Measurements from ENCODE around the gene YTHDF1.
A peak's percentile ranks its signal among the peaks of the same experiment; 100 is the strongest.
"Not testable (repeated sequence)": the region's sequence is repeated elsewhere in the genome, so short reads cannot be mapped to it uniquely, and the experiment has no call there.

YTHDF1 gene

DNA sequence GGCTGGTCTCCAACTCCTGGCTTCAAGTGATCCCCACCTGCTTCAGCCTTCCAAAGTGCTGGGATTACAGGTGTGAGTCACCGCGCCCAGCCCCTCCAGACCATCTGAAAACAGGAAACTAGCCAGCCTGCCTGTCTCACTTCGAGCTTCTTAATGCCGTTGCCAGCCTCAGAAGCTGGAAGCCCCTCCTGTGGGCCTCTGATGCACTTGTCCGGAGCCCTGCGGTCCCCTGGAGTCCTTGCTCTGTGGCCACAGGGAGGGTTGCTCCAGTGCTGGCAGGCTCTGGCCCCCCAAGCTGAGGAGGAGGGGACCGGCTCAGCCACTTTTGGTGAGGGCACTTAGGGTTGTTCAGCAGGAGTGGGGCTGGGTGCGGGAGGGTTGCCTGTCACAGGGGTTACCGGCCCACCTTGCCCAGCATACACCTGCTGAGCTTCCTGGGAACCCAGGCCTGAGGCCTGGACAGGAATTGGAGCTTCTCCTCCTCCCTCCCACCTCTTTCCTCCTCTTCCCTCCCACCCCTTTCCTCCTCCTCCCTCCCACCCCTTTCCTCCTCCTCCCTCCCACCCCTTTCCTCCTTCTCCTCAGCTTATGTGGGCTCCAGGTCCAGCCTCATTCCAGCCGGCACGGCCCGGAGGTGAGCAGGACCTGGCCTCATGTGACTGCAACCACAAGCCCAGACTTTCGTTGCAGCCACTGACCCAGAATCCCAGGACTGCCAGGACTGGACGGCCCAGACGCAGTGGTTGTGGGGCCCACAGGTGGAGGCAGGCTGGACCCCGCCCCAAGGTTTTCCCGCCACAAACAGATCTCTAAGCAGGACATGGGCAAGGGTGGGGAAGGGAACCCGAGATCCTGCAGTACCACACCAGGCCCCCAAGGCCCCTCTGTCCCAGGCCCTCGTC lies 10.4 kb upstream of the YTHDF1 start:
- no peak for DNase-seq

- DNase-seq = no peak
Measured at GRCh38 chr20:63225082-63225454, 9.1 kb upstream of the YTHDF1 start.

- no peak for DNase-seq
Measured at GRCh38 chr20:63224412-63225081, 8.6 kb upstream of the YTHDF1 start.

DNA sequence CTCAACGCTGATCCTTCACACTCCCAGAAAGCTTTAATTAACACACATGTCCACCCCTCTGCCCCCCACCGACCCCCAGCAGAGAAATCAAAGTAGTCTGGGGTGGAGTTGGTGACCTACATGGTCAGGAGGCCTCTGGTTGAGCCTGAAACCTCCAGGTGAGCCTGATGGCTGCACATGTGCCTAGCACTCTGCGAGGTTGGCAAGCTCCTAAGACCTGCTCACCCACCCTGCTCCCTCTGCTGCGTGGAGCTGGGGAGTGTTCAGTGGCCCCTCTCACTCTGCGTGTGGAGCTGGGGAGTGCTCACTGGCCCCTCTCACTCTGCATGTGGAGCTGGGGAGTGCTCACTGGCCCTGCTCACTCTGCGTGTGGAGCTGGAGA lies 7.9 kb upstream of the YTHDF1 start:
- no peak for DNase-seq

DNA sequence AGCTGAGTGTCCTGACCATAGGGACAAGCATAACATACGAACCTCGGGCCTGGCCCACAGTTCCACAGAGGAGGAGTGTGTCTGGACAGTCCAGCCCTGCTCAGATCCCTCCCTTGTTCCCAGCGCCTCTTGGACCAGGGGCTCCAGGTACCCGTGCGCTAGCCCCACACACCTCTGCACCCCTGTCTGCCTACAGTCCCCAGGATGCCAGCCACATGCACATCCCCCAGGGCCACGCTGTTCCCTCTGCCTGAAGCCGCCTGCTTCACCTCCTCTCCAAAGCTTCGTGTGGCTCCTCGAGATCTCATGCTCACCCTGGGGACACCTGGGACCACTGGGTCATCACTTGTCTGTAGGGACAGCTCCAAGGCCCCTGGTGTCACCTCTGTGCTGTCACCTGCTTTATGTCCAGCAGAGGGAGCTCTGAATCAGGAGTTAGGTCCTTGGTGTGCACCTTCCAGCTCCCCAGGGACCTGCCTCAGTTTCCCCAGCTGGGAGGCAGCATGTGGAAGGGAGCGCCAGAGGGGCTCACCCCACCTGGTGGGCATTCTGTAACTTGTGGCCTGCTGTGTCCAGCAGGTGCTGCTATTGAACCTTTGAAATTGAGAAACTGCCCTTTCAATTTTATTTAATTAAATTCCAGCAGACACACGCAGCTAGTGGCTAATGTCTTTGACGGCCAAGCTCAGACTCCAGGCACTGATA lies 7.3 kb upstream of the YTHDF1 start:
- DNase-seq = peak; percentile 57

DNA sequence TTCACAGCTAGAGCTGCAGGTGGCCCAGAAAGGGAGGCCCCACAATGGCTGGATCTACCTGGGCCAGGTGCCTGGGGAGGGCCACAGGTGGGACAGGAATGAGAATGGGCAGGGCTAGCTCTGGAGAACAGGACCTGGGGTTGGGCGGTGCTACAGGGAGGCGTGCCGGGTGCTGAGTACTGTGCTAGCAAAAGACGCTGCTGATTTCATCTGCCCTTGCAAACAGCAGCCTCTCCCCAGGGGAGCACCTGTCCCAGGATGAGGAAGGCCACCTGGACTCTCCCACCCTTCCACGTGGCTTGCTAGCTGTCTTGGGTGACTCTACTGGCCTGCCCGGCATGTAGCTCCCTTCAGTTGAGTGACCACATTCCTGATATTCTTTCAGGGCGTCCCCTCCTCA lies 6.6 kb upstream of the YTHDF1 start:
- no peak for DNase-seq

GRCh38 chr20:63221400-63222053 lies 5.6 kb upstream of the YTHDF1 start:
- DNase-seq = not testable (repeated sequence)

DNA sequence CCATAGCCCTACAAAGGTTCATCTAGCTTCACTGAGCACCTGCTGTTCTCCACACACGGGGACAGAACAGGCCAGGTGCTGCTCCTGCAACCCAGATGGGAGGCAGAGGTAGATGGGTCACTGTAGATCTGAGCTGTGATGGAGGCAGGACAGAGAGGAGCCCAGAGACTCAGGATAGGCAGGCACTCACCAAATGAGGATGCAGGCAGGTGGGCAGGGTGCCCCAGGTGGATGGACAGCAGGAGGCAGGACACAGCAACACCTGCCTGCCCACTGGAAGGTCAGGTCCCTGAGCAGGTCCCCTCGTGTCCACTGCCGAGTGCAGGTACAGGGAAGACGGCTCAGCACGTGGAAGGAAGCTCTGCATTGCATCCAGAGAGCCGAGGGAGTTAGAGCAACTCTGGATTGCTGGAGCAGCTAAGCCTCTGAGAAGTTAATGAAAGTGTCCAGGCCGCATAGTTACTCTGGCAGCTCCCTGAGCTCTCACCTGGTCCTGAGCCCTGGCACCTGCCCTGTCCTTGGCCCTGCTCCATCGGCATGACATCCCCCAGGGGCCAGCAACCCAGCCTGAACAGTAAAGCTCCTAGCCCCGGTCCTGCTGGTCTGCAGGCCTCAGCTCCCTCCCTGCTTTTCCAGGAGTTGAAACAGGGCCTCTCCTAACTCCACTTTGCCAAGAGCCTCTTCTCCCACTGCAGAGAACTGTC lies 4.9 kb upstream of the YTHDF1 start:
- DNase-seq = no peak

DNA sequence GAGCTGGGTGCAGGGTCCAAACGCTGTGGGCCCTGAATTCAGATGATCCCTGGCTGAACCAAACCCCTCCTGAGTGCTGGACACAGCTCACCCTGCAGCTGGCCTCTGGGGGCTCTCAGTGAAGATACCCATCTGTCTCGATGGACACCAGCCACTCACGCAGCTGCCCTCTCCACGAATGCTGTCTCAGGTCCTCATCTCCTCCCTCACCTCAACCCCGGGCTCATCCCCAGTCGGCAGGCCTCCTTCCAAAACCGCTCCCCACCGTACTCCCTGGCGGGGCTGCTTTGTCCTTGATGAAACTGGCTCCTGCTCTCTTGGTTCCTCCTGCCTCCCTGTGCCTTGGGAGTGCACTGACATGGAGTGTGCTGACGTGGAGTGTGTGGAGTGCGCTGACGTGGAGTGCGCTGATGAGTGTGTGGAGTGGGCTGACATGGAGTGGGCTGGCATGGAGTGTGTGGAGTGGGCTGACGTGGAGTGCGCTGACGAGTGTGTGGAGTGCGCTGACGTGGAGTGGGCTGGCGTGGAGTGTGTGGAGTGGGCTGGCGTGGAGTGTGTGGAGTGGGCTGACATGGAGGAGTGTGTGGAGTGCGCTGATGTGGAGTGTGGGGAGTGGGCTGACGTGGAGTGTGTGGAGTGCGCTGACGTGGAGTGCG lies 4.1 kb upstream of the YTHDF1 start:
- no peak for DNase-seq

DNA sequence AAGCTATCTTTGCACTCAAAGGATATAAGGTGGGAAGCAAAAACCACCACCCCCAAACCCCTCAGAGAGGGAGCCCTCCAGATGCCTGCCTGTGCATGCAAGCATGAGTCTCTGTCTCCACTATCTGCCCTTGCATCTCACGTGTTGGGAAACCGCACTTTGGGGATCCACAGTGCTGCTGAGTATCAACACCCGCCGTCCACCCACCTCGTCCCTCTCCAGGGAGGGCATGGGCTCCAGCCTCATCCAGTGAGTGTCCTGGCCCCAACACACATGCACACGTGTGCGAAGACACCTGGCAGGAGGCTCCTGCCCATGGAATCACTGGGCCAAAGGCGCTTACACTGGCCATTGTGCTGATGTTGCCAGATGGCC lies 3.5 kb upstream of the YTHDF1 start:
- DNase-seq = no peak

GRCh38 chr20:63218701-63219446 lies 2.9 kb upstream of the YTHDF1 start:
- DNase-seq = no peak

- DNase-seq = no peak
Measured at GRCh38 chr20:63217706-63218105, 1.8 kb upstream of the YTHDF1 start.

- DNase-seq = no peak
Measured at GRCh38 chr20:63216849-63217471, 1.0 kb upstream of the YTHDF1 start.

DNA sequence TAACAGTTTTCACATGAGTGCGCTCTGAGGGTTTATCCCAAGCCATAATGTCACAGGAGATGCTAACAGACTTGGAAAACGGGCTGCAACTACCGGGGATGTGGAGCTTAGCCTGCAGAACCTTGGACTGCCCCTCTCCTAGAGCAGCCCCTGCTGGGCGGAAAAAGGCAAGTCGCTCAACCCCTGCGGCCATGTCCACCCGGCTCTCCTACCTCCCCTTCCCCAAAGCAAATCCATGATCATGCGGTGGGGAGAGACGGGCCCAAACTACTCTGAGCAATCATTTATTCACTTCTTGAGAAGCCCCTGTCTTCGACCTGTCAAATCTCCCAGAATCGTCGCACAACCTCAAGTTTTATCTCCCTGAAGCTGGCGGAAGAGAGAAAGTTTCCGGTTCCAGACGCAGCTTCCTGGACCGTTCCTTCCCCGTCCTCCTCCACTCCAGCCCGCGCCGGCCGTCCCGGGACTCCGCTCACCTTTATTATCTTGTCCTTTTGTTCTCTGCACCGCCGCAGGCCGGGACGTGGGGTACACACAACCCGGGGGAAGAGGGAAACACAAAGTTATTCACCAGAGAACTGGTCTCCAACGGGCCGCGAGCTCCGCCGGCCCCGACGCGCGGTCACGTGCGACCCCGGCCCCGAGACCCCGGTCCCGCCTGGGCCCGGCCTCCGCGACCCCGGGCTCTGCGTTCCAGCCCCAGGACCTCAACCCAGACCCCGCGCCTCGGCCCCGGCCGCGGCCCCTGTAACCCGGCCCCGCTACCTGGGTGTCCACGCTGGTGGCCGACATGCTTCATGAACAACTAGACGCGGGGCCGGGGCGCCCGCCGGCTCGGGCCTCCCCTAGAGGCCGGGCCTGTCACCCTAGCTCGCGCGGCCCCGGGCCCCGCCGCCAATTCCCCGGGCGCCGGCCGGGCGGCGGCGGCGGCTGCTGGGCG lies 560 bp downstream of the YTHDF1 start:
- peak; percentile 30 for DNase-seq

DNA sequence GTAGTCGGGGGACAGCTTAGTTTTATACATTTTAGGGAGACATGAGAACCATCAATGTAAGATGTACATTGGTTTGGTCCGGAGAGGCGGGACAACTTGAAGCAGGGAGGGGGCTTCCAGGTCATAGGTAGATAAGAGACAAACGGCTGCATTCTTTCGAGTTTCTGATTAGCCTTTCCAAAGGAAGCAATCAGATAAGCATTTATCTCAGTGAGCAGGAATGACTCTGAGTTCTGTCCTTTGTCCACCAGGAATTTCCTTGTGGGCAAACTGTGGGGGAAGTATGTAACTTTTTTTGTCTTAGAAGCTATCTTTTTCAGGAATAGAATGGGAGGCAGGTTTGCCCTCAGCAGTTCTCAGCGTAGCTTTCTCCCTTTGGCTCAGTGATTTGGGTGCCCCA lies 1.4 kb downstream of the YTHDF1 start:
- DNase-seq = no peak

GRCh38 chr20:63212792-63213191 lies 3.1 kb downstream of the YTHDF1 start:
- DNase-seq = no peak

- DNase-seq = no peak
Measured at GRCh38 chr20:63212393-63212730, 3.6 kb downstream of the YTHDF1 start.

DNA sequence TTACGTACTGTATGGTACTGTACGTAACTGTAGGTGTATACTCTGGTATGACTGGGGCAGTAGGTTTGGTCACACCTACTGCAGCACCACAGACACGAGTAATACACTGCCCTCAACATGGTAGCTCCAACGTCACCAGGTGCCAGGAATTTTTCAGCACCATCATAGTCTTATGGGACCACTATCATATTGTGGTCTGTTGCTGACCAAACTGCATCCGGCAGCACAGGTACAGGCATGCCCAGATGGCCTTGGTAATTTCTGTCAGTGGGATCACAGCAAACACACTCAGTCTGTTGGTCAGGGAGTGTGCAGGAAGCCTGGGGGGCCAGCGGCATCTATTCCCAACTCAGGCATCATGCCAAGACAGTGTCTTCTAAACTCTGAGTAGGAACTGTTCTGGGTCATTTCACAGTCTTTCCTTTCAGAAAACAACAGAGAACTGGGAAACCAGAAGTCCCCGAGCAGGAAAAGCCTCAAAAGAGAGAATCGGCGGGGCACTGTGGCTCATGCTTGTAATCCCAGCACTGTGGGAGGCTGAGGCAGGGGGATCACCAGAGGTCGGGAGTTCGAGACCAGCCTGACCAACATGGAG lies 5.8 kb downstream of the YTHDF1 start:
- DNase-seq = no peak

DNA sequence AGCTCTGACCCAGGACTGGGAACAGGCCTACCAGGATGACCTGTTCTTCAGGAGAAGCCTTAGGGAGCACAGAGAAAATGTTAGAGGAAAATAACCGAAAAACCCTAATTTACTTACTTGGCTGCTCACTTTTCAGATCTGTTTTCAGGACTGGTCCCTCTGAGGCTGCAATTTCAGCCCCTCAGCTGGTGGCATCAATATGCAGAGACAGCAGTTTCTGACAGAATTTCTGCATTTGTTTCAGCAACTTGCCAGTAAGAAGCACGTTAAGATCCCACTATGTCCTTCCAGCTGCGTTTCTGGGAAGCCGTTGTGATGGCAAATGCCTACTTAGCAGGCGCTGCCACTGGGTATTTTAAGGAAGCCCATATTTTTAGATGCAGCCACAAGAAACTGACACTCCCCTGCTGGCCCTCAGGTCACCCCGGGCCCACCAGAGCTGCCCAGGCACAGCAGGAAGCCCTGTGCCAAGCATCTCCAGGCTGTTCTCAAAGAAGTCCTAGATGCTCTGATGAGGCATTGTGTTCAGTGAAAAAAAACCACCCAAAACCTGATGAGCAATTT lies 7.5 kb downstream of the YTHDF1 start:
- no peak for DNase-seq

All from activated CD4-positive, alpha-beta T cell treated with anti-CD3 and anti-CD28 coated beads, Interleukin-10, Interleukin-2, amounts not matched to agents 100 ng/mL and 50 ng/mL, durations not matched to agents 16 hours and 8 hours (primary cell).